ENCODE results near the gene TMEM201.

DNA sequence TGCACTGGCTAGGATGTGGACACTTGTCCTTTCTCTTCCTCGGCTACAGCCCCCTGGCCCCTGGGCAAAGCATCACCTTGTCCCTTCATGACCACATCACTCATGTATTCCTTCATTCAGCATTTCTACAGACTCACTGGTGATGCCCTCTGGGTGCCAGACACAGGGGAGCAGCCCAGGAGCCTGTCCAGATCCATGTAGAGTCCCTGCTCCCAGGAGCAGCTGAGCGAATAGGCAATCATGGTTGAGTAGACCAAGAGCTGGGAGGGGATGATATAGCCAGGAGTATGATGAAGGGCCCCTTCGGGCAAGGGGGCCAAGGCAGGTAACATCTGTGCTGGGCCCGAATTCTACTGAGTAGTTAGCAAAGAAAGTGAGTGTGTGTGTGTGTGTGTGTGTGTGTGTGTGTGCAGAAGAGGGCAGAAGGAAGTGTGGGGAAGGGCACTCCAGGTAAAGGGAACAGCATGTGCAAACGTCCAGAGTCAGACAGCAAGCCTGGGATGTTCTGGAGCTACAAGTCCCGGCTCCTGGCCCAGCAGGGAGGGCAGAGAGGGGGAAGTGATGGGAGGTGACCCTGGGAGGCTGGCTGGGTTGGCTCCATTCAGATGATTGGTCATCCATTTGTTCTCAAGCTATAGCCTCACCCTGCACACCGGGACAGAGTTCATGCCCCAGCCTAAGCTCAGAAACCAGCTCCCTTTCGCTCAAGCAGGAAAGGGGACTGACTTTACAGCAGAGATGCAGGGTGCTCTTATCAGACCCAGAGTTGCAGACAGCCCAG lies 41.8 kb downstream of the TMEM201 start:
- TF ChIP-seq, protein P1, sequence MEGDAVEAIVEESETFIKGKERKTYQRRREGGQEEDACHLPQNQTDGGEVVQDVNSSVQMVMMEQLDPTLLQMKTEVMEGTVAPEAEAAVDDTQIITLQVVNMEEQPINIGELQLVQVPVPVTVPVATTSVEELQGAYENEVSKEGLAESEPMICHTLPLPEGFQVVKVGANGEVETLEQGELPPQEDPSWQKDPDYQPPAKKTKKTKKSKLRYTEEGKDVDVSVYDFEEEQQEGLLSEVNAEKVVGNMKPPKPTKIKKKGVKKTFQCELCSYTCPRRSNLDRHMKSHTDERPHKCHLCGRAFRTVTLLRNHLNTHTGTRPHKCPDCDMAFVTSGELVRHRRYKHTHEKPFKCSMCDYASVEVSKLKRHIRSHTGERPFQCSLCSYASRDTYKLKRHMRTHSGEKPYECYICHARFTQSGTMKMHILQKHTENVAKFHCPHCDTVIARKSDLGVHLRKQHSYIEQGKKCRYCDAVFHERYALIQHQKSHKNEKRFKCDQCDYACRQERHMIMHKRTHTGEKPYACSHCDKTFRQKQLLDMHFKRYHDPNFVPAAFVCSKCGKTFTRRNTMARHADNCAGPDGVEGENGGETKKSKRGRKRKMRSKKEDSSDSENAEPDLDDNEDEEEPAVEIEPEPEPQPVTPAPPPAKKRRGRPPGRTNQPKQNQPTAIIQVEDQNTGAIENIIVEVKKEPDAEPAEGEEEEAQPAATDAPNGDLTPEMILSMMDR (IDR thresholded peaks at IDR 0.05), result no peak
- TF ChIP-seq EZH2phosphoT487 (IDR thresholded peaks at IDR 0.05), result no peak
